Measurements from ENCODE around the gene ARL2BP. TPM values are rescaled to one million over a fixed set of nuclear protein-coding genes. Genes with fewer than 3 reads are reported as not detected.

ARL2BP gene
- total RNA-seq, 1 donor from 2014 or later = 60.0 TPM

GRCh38 chr16:57300387-57301125 is 55.5 kb downstream of the ARL2BP start:
- Histone ChIP-seq H3K27me3 (no peaks in the 10 kb centered on the region), H3K4me1 (peaks cover 29% of the 10 kb centered on the region), H3K4me3 (peak overlapping the region; percentile 52), H3K27ac (peak overlapping the region; percentile 86), H3K36me3 (no peaks in the 10 kb centered on the region), H3K9me3 (no peaks in the 10 kb centered on the region)
- TF ChIP-seq CTCF (IDR thresholded peaks at IDR 0.05) = peak; percentile 93
- DNase-seq (peak; percentile 99), ATAC-seq (peak; percentile 96)
- intact Hi-C loops (cut with DNase I) = loop anchor here (2.0 kb wide), 1 partner anchor 116 kb away; no protein-coding TSS in a partner anchor

- Histone ChIP-seq H3K9me3 (no peaks in the 10 kb centered on the region), H3K27ac (no peak overlapping the region), H3K27me3 (no peaks in the 10 kb centered on the region), H3K4me3 (peak overlapping the region; percentile 21), H3K4me1 (peaks cover 29% of the 10 kb centered on the region), H3K36me3 (no peaks in the 10 kb centered on the region)
- no peak for DNase-seq
- TF ChIP-seq CTCF (IDR thresholded peaks at IDR 0.05) = no peak
- intact Hi-C loops (cut with DNase I) = loop anchor here (2.0 kb wide), 1 partner anchor 116 kb away; no protein-coding TSS in a partner anchor
- ATAC-seq = no peak
These were observed 56.2 kb downstream of the ARL2BP start for GRCh38 chr16:57301126-57301817.

Other genes starting within 250 kb of the ARL2BP start
- 64.5 TPM for gene CPNE2, start 152.7 kb upstream of the ARL2BP start, total RNA-seq
- 77.8 TPM for gene PSME3IP1, start 59.2 kb upstream of the ARL2BP start, total RNA-seq
- 36.2 TPM for gene RSPRY1, start 58.9 kb upstream of the ARL2BP start, total RNA-seq
- gene PLLP, start 39.4 kb downstream of the ARL2BP start, total RNA-seq = 104 TPM
- 3.8 TPM for gene CCL22, start 113.5 kb downstream of the ARL2BP start, total RNA-seq
- 47.5 TPM for gene CX3CL1, start 127.2 kb downstream of the ARL2BP start, total RNA-seq
- 15.5 TPM for gene CCL17, start 159.5 kb downstream of the ARL2BP start, total RNA-seq
- gene CIAPIN1, start 202.1 kb downstream of the ARL2BP start, total RNA-seq = 31.2 TPM
- 35.2 TPM for gene COQ9, start 202.2 kb downstream of the ARL2BP start, total RNA-seq
- gene POLR2C, start 217.4 kb downstream of the ARL2BP start, total RNA-seq = 85.1 TPM
- gene DOK4, start 241.2 kb downstream of the ARL2BP start, total RNA-seq = 55.1 TPM

All from upper lobe of right lung (tissue), 1 donor.